Measurements from ENCODE around the gene GIGYF2.
"Not testable (repeated sequence)": the region's sequence is repeated elsewhere in the genome, so short reads cannot be mapped to it uniquely, and the experiment has no call there.

Gene GIGYF2

GRCh38 chr2:232687382-232688160 lies 9.6 kb upstream of the GIGYF2 start:
- no peak for DNase-seq (ENCODE audit: low read depth)

GRCh38 chr2:232688201-232688600 lies 8.9 kb upstream of the GIGYF2 start:
- no peak for DNase-seq (ENCODE audit: low read depth)

GRCh38 chr2:232689152-232689910 lies 7.8 kb upstream of the GIGYF2 start:
- no peak for DNase-seq (ENCODE audit: low read depth)

GRCh38 chr2:232691117-232691516 lies 6.0 kb upstream of the GIGYF2 start:
- not testable (repeated sequence) for DNase-seq (ENCODE audit: low read depth)

GRCh38 chr2:232693344-232693743 lies 3.8 kb upstream of the GIGYF2 start:
- no peak for DNase-seq (ENCODE audit: low read depth)

- no peak for DNase-seq (ENCODE audit: low read depth)
Observed at GRCh38 chr2:232696609-232697058, 497 bp upstream of the GIGYF2 start.

- DNase-seq (ENCODE audit: low read depth), result no peak
Observed at GRCh38 chr2:232697807-232698110, 628 bp downstream of the GIGYF2 start.

GRCh38 chr2:232698556-232699091 lies 1.5 kb downstream of the GIGYF2 start:
- no peak for DNase-seq (ENCODE audit: low read depth)

- DNase-seq (ENCODE audit: low read depth), result no peak
Observed at GRCh38 chr2:232699110-232699509, 2.0 kb downstream of the GIGYF2 start.

GRCh38 chr2:232700154-232700553 lies 3.0 kb downstream of the GIGYF2 start:
- DNase-seq (ENCODE audit: low read depth), result no peak

GRCh38 chr2:232707076-232707475 lies 9.9 kb downstream of the GIGYF2 start:
- no peak for DNase-seq (ENCODE audit: low read depth)

GRCh38 chr2:232713505-232713904 lies 16.4 kb downstream of the GIGYF2 start:
- no peak for DNase-seq (ENCODE audit: low read depth)

GRCh38 chr2:232714969-232715368 lies 17.8 kb downstream of the GIGYF2 start:
- no peak for DNase-seq (ENCODE audit: low read depth)

GRCh38 chr2:232720056-232720455 lies 22.9 kb downstream of the GIGYF2 start:
- DNase-seq (ENCODE audit: low read depth), result not testable (repeated sequence)

- DNase-seq (ENCODE audit: low read depth), result no peak
Observed at GRCh38 chr2:232721261-232721660, 24.1 kb downstream of the GIGYF2 start.

- no peak for DNase-seq (ENCODE audit: low read depth)
Observed at GRCh38 chr2:232721882-232722281, 24.8 kb downstream of the GIGYF2 start.

GRCh38 chr2:232723027-232723426 lies 25.9 kb downstream of the GIGYF2 start:
- DNase-seq (ENCODE audit: low read depth), result no peak

- DNase-seq (ENCODE audit: low read depth), result no peak
Observed at GRCh38 chr2:232728785-232729184, 31.7 kb downstream of the GIGYF2 start.

GRCh38 chr2:232731470-232731869 lies 34.3 kb downstream of the GIGYF2 start:
- no peak for DNase-seq (ENCODE audit: low read depth)

- no peak for DNase-seq (ENCODE audit: low read depth)
Observed at GRCh38 chr2:232741294-232741693, 44.2 kb downstream of the GIGYF2 start.

GRCh38 chr2:232741972-232742371 lies 44.8 kb downstream of the GIGYF2 start:
- no peak for DNase-seq (ENCODE audit: low read depth)

- no peak for DNase-seq (ENCODE audit: low read depth)
Observed at GRCh38 chr2:232744963-232745362, 47.8 kb downstream of the GIGYF2 start.

- no peak for DNase-seq (ENCODE audit: low read depth)
Observed at GRCh38 chr2:232748038-232748437, 50.9 kb downstream of the GIGYF2 start.
